ENCODE measurements around the gene TMEM217.
"Not testable (repeated sequence)": the region's sequence is repeated elsewhere in the genome, so short reads cannot be mapped to it uniquely, and the experiment has no call there.

TMEM217 gene

DNA sequence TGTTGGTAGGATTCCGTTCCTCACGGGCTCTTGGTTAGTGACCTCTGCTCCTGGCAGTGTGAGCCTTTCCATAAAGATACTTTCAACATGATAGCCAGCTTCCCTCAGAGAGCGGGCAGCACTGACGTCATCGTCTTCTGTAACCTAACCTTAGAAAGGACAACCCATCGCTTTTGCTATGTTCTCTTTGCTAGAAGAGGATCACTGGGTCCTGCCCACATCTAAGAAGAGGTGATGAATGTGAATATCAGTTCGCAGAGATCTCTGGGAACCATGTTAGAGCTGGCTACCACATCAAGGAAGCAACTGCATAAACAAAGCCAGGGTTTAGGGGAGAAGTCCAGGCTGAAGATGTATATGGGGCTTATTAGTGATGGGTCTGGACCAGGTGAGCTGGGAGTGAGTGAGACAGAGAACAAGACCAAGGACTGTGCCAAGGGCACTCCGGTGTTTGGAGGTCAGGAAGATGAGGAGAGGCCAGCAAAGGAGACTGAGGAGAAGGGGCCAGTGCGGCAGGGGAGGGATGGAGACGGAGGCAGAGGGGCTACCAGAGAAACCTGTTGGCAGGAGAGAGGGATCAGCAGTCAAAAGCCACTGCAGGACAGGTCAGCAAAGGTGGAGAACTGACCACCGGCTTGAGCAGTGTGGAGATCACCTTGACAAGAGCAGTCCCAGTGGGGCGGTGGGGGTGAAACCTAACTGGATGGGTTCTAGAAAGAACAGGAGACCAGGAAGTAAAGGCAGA is 48.3 kb downstream of the TMEM217 start:
- DNase-seq (ENCODE audit: low read depth) = no peak

DNA sequence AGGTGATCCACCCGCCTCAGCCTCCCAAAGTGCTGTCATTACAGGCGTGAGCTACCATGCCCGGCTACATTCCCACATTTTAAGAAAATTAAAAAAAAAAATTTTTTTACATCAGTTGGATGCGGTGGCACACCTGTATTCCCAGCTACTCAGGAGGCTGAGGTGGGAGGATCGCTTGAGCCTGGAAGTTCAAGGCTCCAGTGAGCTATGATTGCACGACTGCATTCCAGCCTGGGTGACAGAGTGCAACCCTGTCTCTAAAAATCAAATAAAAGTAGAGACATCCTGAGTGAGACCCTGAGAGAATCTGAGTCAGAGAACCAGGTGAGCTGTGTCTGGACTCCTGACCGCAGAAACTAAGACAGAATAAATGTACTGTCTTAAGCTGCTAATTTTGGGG is 49.2 kb downstream of the TMEM217 start:
- DNase-seq (ENCODE audit: low read depth) = no peak

DNA sequence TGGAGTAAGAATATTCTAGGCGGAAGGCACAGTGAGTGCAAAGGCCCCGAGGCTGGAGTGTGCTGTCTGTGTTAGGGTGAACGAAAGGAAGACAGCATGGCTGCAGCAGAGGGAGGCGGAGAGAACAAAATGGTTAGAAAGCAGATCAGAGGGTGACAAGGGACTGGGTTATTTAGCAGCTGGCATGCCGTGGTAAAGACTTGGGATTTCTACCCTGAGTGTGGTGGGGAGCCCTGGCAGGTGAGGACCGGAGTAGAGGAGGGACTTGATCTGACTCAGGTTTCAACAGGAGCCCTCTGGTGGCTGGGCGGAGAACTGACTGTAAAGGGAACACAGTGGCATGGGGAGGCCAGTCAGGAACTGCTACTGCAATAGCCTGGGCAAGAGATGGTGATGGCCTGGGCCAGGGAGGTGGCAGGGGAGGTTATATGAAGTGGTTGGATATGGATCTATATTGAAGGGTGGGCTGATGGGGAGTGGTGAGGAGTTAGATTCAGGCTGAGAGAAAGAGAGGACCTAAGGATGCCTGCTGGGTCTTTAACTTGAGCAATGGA is 50.0 kb downstream of the TMEM217 start:
- DNase-seq (ENCODE audit: low read depth) = peak; percentile 56

DNA sequence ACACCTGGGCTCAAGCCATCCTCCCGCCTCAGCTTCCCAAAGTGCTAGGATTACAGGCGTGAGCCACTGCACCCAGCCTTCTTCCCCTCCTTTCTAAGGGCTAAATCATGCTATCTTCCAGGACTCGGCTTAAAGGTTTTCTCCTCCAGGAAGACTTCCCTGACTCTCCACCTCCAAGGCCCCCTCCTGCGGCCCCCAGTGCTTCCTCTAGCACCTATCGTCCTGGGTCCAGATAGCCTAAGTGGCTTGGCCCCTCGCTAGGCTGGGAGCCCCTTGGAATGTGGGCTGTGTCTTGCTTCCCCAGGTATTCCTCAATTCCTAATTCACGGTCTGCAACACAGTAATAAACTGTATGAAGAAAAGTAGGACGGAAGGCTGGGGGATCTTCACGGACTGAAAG is 51.3 kb downstream of the TMEM217 start:
- no peak for DNase-seq (ENCODE audit: low read depth)

DNA sequence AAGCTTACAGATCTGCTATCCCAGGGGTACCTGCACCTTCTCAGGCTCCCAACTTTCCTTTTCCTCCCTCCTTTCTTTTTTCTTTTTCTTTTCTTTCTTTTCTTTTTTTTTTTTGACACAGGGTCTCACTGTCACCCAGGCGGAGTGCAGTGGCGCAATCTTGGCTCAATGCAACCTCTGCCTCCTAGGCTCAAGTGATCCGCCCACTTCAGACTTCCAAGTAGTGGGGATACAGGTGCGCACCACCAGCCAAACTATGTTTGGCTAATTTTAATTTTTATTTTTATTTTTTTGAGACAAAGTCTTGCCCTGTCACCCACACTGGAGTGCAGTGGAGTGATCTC is 52.0 kb downstream of the TMEM217 start:
- DNase-seq (ENCODE audit: low read depth) = no peak

DNA sequence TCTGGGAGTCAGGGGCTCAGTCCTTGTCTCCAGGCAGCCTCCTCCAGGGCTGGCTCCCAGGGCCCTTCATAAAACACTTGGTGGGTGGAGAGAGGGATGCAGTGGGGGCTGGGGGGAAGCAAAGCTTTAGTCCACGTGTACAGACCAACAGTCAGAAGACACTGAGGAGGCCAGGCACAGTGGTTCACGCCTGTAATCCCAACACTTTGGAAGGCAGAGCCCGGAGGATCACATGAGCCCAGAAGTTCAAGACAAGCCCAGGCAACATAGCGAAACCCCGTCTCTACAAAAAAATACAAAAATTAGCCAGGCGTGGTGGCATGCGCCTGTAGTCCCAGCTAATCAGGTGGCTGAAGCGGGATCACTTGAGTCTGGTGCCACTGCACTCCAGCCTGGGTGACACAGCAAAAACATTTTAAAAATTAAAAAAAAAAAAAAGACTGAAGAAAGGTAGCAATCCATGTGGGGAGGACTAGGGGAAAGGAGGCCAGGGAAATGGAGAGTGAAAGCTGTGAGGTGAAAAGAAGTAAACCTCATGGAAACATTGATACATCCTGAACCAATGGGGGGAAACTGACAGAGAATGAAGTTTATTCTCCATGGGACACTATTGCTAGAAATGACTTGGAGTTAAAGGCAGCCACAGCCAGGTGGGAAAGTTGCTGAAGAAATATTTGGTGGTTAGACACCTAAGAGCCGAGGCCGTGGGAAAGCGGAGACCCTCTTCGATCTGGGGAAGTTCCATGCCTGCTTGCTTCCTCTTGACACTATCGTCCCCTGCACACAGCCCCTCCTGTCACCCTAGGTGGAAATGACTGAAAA is 52.6 kb downstream of the TMEM217 start:
- DNase-seq (ENCODE audit: low read depth) = no peak

DNA sequence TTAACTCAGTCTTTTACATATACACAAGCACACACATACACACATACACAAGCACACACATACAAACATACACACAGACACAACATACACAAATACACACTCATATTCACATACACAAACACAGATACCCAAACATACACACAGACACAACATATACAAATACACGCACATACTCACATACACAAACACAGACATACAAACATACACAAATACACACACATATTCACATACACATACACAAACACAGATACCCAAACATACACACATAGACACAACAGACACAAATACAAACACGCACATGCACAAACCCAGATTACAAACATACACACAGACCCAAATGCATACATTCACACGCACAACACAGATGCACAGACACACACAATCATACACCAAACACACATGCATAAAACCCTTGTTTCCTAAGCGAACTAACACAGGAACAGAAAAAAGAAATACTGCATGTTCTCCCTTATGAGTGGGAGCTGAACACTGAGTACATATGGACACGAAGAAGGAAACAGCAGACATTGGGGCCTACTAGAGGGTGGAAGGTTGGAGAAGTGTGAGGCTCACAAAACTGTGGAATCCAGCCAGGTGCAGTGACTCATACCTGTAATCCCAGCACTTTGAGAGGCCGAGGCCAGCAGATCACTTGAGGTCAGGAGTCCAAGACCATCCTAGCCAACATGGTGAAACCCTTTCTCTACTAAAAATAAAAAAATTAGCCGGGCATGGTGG is 53.8 kb downstream of the TMEM217 start:
- peak; percentile 31 for DNase-seq (ENCODE audit: low read depth)

DNA sequence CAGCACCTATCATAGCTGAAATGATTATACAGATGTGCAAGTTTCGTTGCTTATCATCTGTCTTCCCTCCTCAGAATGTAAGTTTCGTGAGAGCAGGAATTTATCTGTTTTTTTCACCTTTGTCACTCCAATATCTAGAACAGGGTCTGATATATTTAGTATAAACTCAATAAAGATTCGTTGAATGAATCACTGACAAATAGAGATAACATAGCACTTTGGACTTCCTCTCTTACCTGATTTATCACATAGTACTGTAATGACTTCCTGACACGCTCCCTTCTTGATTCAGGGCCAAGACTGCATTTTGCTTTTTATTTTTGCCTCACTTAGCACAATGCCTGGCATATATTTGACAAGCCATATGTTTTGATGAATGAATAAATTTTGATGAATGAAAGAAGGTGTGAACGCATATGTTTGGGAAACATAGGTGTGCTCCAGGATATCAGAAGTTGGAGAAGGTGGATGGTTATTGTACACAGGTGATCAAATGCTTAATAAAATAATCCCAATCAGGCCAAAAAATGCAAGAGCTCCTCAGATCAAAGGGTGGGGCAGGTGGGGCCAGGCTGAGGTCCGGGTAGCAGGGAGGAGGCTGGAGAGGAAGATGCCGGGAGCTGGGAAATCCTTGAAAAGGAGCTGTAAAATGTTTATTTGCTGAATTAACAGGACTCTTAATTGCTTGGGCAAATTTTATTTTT is 55.0 kb downstream of the TMEM217 start:
- no peak for DNase-seq (ENCODE audit: low read depth)

DNA sequence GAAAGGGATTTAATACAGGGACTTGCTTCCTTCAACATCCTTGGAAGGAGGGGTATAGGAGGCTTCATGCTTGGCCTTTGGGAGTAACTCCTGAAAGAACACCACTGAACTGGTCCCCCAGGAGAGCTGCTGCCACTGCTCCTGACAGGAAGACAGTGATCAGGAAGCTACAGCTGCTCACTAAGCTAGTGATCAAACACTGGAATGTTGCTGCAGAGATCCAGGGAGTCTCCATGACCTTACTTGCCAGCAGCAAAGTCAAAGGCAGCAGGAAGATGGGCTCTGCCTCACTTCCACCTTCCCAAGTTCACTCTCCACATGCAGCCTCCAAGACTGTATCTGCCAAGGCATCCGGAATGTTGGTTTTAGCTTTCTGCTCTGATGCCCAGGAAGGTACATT is 56.2 kb downstream of the TMEM217 start:
- no peak for DNase-seq (ENCODE audit: low read depth)

DNA sequence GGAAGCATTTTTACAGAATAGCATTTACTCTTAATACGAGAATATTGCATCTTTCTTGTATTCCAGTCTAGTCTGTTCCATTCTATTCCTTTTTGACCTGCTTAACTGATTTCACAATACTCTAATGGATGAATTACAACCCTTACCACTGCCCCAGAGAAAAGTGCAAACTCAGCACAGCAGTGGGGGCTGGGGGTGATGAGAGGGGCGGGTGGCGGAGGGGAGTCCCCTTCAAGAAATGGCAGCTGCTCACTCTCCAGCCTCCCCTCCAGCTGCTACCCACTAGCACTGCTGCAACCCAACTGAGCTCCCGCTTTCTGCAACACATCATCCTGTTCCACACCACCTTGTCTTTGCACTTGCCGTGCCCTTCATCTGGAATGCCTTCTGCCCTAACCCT is 57.9 kb downstream of the TMEM217 start:
- DNase-seq (ENCODE audit: low read depth) = no peak

DNA sequence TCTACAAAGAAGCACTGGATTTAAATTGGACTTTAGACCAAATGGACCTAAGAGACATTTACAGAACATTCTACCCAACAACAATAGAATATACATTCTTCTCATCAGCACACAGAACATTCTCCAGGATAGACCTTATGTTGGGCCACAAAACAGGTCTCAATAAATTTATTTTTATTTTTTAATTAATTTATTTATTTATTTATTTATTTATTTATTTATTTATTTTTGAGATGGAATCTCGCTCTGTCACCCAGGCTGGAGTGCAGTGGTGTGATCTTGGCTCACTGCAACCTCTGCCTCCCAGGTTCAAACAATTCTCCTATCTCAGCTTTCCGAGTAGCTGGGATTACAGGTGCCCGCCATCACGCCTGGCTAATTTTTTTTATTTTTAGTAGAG is 61.5 kb downstream of the TMEM217 start:
- not testable (repeated sequence) for DNase-seq (ENCODE audit: low read depth)

DNA sequence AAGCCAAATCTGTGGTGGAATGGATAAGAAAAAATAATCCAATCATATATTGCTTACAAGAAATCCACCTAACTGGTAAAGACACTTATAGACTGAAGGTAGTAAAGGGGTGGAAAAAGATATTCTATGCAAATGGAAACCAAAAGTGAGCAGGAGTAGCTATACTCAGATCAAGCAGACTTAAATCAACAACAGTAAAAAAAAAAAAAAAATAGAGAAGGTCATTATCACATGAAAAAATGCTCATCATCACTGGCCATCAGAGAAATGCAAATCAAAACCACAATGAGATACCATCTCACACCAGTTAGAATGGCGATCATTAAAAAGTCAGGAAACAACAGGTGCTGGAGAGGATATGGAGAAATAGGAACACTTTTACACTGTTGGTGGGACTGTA is 63.1 kb downstream of the TMEM217 start:
- DNase-seq (ENCODE audit: low read depth) = not testable (repeated sequence)

DNA sequence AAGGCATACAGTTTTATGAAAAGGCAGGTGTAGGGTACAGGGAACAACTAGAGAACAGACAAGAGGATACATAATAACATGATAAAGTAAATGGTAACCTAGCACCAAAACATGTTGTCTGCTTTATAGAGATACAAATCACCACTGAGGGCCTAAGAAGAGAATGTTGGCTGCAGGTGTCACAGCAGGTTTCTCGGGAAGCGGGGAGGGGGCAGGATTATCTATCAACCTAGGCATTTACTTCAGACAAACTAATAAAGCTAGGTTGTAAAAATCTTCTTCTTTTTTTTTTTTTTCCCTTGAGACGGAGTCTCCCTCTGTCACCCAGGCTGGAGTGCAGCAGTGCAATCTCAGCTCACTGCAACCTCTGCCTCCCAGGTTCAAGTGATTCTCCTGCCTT is 65.3 kb downstream of the TMEM217 start:
- DNase-seq (ENCODE audit: low read depth) = no peak

DNA sequence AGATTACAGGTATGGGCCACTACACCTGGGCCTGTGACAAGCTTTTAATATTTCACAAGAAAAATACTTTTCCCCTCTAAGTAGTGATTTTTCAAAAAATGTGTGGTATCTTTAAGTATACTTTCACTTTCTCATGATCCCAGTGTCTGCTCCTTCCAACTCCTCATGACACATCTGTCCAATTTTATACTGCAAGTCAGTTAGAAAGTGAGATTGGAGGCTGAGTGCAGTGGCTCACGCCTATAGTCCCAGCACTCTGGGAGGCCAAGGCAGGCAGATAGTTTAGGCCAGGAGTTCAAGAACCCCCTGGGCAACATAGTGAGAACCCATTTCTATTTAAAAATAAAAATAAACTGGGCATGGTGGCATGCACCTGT is 67.8 kb downstream of the TMEM217 start:
- DNase-seq (ENCODE audit: low read depth) = no peak

DNA sequence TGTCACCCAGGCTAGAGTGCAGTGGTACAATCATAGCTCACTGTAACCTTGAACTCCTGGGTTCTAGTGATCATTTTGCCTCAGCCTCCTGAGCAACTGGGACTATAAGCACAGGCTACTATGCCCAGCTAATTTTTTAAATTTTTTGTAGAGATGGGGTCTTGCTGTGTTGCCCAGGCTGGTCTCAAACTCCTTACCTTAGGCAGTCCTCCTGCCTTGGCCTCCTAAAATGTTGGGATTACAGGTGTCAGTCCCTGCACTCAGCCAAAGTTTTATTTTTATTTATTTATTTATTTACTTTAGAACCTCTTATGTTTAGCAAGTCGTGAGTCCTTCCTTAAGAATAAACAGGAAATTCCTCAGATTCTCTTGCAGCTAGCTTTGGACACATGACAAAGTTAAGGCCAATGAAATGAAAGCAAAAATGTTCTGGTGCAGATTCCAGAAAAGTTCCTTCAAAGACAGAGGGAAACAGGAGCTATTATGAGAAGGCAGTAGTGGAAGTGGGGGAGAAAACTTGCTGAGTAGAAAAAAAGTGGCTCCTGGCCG is 68.9 kb downstream of the TMEM217 start:
- no peak for DNase-seq (ENCODE audit: low read depth)

DNA sequence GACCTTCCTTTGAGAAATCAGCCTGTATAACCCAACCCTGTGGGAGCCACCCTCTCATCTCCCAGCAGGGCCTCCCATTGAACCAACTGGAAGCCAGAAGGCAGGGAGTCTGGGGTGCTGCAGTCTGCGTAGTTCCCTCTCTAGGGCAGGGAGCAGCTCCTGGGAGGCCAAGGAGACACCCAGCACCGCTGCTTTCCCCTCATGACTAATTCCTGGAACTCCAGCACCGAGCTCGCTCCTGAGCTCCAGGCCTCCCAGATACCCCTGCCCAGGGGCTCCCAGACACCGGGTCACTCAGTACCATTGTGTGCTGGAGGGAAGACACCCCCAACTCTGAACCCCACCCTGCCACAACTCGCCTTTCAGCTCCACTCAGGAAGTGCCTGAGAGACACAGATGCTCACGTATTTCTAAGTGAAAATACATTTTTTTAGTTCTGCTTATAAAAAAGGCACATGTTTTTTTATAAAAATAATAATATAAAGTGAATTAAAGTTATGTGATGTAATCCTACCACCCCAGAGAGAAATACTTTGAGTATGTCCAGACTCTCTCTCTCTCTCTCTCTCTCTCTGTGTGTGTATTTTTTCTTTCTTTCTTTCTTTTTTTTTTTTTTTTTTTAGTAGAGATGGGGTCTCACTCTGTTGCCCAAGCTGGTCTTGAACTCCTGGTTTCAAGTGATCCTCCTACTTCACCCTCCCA is 70.5 kb downstream of the TMEM217 start:
- DNase-seq (ENCODE audit: low read depth) = no peak

DNA sequence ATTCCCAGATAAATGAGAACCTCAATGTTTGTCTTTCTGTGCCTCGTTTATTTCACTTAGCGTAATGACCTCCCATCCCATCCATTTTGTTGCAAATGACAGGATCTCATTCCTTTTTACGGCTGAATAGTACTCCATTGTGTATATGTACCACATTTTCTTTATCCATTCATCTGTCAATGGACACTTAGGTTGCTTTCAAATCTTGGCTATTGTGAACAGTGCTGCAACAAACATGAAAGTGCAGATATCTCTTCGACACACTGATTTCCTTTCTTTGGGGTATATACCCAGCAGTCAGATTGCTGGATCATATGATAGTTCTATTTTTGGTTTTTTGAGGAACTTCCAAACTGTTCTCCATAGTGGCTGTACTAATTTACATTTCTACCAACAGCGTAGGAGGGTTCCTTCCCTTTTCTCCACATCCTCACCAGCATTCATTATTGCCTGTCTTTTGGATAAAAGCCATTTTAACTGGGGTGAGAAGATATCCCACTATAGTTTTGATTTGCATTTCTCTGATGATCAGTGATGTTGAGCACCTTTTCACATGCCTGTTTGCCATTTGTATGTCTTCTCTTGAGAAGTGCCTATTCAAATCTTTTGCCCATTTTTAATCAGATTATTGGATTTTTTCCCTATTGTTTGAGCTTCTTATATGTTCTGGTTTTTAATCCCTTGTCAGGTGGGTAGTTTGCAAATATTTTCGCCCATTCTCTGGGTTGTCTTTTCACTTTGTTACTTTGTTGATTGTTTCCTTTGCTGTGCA is 71.8 kb downstream of the TMEM217 start:
- DNase-seq (ENCODE audit: low read depth) = not testable (repeated sequence)

DNA sequence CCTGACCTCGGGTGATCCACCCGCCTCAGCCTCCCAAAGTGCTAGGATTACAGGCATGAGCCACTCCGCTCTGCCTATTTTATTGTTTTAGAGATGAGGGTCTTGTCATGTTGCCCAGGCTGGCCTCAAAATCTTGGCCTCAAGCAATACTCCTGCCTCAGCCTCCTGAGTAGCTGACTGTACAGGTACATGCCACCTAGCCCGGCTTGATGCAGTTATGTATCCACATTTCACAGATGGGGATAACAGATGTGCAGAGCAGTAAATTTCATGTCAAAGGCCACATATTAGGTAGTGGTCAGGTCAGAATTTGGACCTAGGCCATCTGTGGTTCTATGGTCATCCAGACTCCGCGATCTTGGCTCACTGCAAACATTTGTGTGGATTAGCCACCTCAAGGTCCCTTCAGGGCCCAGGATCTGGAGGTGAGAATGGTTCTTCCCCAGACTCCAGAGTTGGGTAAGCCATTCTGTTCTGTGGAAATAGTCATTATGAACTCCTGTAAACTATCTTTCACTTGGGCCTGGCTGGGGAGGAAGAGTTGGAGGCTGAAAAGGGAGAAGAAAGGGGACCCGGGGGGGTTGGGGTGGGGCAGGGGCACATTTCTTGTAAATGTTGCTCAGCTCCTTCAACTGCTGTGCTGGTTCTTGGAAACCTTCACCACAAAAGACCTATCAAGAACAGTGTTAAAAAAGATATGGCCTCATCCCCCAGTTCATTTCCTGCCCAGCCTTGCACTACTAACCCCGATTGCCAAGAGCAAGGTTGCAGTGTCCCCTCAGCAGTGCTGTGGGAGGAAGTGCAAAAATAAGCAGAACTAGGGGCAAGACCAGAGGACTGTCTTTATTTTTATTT is 75.0 kb downstream of the TMEM217 start:
- no peak for DNase-seq (ENCODE audit: low read depth)

DNA sequence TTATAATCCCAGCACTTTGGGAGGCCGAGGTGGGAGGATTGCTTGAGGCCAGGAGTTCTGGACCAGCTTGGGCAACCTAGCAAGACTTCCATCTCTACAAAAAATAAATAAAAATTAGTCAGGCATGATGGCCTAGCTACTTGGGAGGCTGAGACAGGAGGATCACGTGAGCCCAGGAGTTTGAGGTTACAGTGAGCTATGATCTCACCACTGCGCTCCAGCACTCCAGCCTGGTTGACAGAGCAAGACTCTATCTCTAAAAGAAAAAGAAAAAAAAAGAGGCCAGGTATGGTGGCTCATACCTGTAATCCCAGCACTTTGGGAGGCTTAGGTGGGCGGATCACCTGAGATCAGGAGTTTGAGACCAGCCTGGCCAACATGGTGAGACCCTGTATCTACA is 77.3 kb downstream of the TMEM217 start:
- not testable (repeated sequence) for DNase-seq (ENCODE audit: low read depth)
